HG02798 (cell line): ENCODE results near the gene NEUROD2.

Experiments
- ATAC-seq: cut with Tn5 transposase; IDR thresholded peaks from one replicate; pipeline ENCODE4 v1.9.1; 2021; ENCODE audit warnings: mild to moderate bottlenecking; ENCODE audit not compliant: unreplicated experiment, poor library complexity

The NEUROD2 gene

DNA sequence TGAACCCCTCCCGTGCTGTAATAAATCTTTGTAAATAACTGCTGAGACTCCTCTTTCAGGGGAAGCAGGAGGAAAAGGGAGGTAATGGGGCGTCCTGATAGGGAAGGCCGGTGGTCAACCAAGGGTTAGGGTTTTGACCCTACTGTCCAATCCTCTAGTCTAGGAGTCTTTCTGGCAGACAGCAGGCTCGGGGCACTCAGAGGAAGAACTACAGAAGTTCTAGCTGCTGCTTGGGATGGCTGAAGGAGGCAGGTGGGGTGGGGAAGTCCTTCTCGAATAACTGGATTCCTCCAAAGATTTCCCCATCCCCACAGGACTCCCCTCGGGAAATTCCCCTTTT, 28.8 kb upstream of the NEUROD2 start:
- no peak for ATAC-seq

DNA sequence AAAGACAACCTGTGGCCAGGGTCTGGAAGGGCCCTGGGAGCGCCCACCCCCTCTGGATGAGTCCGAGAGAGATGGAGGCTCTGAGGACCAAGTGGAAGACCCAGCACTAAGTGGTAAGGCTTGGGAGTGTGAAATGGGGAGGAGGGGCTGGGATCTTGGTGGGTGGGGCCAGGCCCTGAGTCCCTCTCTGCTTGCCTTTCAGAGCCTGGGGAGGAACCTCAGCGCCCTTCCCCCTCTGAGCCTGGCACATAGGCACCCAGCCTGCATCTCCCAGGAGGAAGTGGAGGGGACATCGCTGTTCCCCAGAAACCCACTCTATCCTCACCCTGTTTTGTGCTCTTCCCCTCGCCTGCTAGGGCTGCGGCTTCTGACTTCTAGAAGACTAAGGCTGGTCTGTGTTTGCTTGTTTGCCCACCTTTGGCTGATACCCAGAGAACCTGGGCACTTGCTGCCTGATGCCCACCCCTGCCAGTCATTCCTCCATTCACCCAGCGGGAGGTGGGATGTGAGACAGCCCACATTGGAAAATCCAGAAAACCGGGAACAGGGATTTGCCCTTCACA, 28.0 kb upstream of the NEUROD2 start:
- no peak for ATAC-seq

DNA sequence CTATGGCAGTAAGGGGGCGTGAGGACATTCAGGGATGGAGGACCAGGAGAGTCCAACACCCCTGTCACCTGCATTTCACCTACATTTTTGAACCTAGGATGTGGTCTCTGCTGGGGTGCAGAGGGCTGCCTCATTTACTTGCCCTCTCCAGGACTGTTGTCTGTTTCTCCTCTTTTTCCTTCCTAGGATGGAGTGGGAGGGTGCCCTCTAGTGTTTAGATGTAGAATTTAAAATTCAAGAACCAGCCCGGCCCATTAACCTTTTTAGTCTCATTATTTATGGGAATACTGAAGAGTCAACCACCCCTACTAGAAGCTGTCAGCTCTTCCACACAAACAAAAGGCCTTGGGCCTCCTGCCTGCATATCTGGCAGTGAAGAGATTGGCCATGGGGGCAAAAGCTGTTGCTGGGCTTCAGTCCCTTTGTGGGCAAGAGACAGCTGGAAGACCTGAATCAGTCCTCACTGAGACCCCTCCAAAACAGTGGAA, 26.7 kb upstream of the NEUROD2 start:
- ATAC-seq = no peak

DNA sequence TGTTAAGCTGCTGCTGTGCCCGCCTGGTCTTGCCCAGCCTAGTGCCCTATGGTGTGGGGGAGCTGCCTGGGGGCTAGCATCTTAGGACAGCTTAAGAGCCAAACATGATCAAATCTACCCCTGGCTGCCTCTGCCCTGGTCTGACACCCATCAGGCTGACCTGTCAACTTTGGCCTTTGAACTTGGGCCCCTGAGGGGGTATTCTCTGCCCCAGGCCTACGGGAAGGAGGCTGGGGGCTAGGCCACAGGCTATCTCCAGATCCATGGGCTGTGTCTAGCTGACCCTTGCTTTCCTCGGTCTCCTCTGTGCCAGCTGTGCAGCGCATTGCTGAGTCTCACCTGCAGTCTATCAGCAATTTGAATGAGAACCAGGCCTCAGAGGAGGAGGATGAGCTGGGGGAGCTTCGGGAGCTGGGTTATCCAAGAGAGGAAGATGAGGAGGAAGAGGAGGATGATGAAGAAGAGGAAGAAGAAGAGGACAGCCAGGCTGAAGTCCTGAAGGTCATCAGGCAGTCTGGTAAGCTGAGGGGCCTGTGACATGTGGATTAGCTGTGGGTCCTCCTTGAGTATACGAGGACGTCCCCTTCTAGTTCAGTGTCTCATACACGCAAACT, 26.0 kb upstream of the NEUROD2 start:
- ATAC-seq = no peak

DNA sequence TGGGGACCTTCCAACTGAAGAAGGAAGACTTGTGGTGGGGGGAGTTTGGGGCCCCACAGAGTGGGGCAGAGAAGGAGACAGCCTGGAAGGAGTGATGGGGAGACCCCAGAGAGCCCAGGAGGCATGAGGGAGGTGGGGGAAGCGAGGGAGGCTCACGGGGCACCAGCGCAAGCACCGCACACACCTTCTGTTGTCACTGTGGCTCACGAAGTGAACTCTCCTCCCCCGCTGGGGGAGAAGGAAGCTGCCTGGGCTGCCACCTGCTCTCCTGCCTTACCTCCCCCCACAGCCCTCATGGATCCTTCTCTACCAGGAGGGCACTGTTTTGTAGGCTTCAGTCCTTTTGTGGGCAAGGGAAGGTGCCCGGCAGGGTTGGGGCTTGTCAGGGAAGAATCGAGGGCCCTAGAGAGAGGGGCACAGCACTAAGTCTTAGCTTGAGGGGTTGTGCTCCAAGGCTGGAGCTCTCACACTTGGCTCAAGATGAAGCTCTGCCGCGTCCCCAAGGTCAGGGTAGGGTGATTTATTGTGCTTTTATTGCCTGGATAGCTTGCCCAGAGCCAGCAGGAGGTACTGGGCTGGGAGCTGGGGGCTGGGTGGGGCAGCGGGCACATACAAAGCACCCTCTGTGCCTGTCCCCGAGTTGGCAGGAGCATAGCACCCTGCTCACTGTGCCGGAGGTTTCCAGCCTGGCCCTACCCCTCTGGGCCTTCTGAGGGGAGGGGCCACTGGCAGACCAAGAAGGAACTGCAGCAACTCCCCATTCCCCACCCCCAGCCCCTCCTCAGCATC, 24.6 kb upstream of the NEUROD2 start:
- no peak for ATAC-seq

DNA sequence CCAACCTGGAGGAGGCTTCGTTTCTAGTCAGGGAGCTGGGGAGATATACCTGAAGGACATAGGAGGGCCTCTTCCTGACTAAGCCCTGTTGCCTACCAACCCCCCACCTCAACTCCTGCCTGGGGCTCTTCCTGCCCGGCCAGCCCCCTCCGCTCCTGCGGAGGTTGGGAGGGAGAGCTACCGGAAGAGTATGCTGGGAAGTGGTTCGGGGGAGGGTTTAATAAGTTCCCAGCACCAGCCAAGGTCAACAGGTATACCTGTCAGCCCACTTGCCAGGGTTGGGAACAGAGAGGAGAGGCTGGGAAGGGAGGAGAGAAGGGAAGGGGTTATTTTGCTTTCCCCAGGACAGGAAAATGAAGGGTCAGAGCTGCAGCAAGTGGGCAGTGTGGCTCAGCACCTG, 23.7 kb upstream of the NEUROD2 start:
- no peak for ATAC-seq

- ATAC-seq = no peak
Measured at GRCh38 chr17:39629898-39630297, 22.2 kb upstream of the NEUROD2 start.

- ATAC-seq = no peak
Measured at GRCh38 chr17:39629494-39629880, 21.8 kb upstream of the NEUROD2 start.

GRCh38 chr17:39628655-39629493, 21.2 kb upstream of the NEUROD2 start:
- ATAC-seq = no peak

- ATAC-seq = no peak
Measured at GRCh38 chr17:39627712-39628516, 20.2 kb upstream of the NEUROD2 start.

GRCh38 chr17:39627047-39627711, 19.5 kb upstream of the NEUROD2 start:
- no peak for ATAC-seq

DNA sequence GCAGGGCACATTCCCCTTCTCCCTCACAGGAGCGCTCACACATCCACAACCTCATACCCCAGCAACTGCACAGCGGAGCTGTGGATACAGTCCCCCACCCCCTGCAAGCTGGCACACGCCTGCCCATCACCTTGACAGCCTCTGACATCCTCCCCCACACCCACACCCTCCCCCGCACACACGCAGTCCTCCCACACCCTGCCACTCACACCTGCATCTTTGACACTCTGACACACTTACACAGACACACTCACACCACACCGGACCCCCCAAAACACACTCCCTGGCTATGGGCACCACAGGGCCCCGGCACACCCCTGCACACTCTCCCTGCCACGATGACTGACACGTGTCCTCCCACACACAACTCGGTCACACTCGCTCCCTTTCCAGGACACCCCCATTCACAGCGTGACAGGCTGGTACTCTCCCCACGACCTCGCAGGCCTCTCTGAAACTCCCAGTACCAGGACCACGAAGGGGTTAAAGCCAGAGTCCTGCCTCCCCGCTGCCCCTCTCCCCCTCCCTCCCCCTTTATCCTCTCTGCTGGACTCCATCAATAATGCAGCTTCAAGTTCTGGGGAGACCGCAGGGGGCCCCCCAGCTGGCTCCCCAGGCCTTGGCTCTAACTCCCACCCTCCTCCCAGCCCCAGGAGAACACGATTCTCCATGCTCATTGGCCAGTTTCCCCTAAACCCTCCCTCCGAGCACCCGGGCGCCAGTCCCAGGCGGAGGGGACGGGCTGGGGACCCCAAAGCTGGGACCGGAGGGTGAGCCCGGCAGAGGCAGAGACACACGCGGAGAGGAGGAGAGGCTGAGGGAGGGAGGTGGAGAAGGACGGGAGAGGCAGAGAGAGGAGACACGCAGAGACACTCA, 18.7 kb upstream of the NEUROD2 start, which contains the start of gene PPP1R1B:
TSS of gene PPP1R1B (plus strand) at position 782 of the 876 bp plus-strand sequence. CDS start 441 bp downstream, outside the sequence.
- no peak for ATAC-seq

DNA sequence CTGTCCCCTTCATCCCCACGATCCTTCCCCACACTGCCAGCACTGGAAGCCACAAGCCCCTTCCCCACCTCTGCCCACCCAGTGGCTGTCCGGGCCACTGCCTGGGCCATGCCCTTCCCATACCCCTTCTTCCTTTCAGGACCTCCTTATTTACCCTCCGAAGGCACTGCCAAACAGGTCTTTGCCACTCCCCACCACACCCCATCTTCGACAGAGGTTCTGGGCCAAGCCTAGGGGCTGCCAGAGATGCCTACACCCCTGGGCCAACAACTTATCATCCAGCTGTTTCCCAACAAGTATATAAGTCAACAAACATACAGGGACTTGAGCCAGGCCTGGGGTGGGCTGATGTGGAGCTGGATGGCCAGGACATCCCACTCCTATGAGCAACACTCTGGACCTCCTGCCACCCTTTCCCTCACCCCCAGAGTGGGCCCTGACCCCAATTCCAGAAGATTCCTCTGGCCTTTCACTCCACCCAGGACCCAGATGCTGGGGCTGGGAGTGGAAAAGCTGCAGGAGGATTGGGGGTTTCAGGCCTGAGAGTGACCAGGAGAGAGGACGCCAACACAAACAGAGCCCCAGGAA, 17.6 kb upstream of the NEUROD2 start:
- ATAC-seq = no peak

DNA sequence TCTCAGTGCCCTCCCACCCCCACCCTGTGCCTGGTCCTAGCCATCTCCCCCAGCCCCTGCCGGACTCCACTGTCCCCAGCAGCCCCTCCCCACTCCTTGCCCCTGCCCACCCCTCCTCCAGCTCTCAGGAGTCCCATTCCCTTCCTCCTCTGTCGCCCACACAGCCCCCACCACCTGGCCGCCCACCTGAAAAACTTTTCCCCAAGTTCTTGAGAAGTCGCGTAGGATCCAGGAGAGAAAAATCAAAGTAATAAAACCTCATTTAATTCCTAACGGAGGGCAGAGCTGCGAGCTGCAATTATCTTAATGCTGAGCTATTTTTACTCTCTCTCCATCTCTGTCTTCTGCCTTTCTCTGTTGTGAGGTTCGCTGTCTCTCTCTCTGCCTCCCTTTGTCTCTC, 16.6 kb upstream of the NEUROD2 start:
- ATAC-seq = no peak

DNA sequence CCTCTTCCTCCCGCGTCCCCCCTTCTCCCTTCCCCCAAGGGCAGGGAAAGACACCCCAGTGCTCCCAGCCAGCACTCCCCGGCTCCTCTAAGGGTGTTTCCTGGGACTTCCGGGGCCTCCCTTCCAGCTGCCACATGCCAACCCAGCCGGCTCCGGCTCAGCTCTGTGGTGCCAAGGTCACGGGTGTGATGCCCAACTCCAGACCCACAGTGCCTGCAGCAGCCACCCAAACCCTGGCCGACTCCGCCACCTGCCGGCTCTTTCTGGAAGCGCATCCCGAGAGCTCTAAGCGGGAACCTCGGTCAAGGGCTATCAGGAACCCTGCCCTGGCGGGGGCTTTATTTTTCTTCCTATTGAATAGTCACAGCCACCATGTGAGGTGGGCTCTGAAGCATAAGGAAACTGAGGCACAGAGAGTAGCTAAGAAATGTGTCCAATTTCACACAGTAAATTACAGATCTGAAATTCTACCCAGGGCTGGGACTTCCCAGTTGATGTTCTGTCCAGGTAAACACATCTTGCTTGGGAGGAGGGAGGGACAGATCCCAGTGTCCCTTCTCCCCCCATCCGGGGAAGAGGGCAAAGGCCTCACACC, 15.7 kb upstream of the NEUROD2 start:
- ATAC-seq = no peak

GRCh38 chr17:39622380-39623006, 14.8 kb upstream of the NEUROD2 start:
- ATAC-seq = peak; percentile 19
